Thyroid gland (tissue), 4 donors: ENCODE results near the gene CFAP44. TPM values are rescaled to one million over a fixed set of nuclear protein-coding genes. Genes with fewer than 3 reads are reported as not detected.
"Not testable (repeated sequence)": the region's sequence is repeated elsewhere in the genome, so short reads cannot be mapped to it uniquely, and the experiment has no call there.

Experiments
- DNase-seq, 2 donors: peaks; one replicate each; pipeline ENCODE4 v3.0.0-alpha.2; 2019
- H3K27ac ChIP-seq, 3 donors: fragments of 200-600 bp; sonication (generic); 1 replicate in 2 of 3; 2 replicates in 1 of 3; pipeline ENCODE4 v1.5.1; 2016 to 2019; ENCODE audit warnings: mild to moderate bottlenecking in 1 of 3, moderate library complexity in 1 of 3
- H3K27me3 ChIP-seq: fragments of 200-600 bp; sonication (generic); one replicate; pipeline ENCODE4 v1.5.1; 2019
- H3K36me3 ChIP-seq, 2 donors: fragments of 200-600 bp; sonication (generic); one replicate each; pipeline ENCODE4 v1.5.1; 2016 to 2019
- H3K4me1 ChIP-seq, 2 donors: fragments of 200-600 bp; sonication (generic); one replicate each; pipeline ENCODE4 v1.5.1; 2017 to 2019
- H3K4me3 ChIP-seq, 3 donors: fragments of 200-600 bp; sonication (generic); replicated peaks in 1 of 3; 1 replicate in 2 of 3; 2 replicates in 1 of 3; pipeline ENCODE4 v1.5.1; 2016; ENCODE audit warnings: mild to moderate bottlenecking in 1 of 3
- H3K9me3 ChIP-seq: fragments of 200-600 bp; sonication (generic); one replicate; pipeline ENCODE4 v1.5.1; 2017
- POLR2A ChIP-seq, 2 donors: fragments of 450-650 bp; IDR thresholded peaks; one replicate each; pipeline ENCODE4 v1.6.1; 2017; ENCODE audit warnings: antibody characterized with exemption in 2 of 2, mild to moderate bottlenecking in 2 of 2, moderate library complexity in 1 of 2
- WGBS, 2 donors: methylation state at CpG; one replicate each; pipeline ENCODE4 v1.1.5; 2017; 5-methylcytosine and 5-hydroxymethylcytosine counted together
- intact Hi-C: fragments of 100-400 bp; cut with DNase I; formaldehyde crosslinking; loops from one replicate; pipeline ENCODE4 v1.15.1; 2023
- total RNA-seq, 4 donors: library from RNA; depleted of rRNA; stranded (reverse); fragments of >200 nt; gene quantifications; one replicate each; pipeline ENCODE4 v1.2.3, GENCODE V29; 2016
- TF ChIP-seq, protein P1 (sequence below), 6 experiments: fragments of 200-600 bp in 3 of 6; fragments of 450-650 bp in 3 of 6; sonication (generic) in 3 of 6; IDR thresholded peaks; one replicate each; pipeline ENCODE4 v1.5.1; 2016 to 2019; ENCODE audit warnings: antibody characterized with exemption in 6 of 6, mild to moderate bottlenecking in 2 of 6, inconsistent platforms in 1 of 6, moderate library complexity in 1 of 6

The CFAP44 gene, protein sequence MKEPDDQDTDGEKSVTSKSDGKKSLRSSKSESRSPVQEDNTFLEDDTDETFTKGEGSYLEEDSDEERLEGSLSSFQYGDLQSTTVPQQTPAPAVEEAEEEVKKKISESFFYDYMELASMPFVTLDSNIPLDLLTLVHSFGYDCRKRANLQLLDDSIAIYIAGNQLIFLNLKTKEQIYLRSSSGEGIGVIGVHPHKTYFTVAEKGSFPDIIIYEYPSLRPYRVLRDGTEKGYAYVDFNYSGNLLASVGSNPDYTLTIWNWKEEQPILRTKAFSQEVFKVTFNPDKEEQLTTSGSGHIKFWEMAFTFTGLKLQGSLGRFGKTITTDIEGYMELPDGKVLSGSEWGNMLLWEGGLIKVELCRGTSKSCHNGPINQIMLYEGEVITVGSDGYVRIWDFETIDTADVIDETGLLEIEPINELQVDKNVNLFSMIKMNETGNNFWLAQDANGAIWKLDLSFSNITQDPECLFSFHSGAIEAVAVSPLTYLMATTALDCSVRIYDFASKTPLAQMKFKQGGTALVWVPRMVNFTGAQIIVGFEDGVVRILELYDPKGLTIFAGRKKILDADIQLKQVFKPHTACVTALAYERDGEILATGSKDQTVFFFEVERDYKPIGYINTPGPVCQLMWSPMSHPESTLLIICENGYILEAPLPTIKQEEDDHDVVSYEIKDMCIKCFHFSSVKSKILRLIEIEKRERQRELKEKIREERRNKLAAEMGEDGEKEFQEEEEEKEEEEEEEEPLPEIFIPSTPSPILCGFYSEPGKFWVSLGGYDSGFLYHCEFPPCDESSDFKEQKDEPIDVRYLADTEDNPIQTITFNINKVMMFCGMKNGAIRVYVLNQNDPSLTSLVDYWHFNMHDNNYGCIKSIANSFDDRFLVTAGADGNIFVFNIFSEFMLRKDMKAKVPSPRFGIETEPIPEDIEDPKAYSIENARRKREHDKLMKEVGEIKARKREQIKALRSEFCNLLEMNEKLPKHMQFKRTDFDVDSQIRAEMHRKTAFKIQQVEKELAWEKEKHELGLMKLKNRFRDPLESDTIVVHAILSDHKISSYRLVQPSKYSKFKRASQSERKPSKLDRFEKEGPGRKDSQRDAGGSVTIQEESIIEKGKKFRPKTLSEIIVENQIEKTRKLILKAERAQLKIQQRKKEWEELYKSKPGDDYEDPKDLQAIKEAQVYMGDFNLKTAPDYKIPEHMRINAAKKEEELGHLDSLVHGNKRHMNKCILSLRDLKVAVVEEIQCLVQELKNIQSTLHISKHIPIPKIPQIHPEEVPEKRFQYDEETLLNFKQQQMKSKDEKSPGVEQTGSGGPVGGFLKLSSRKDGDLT (N-terminal part only)
- 10 to 100 TPM in 2 of 4 donors, 1 to 10 TPM in 2; 7.9 to 15.6 (median 10.3) TPM for total RNA-seq

DNA sequence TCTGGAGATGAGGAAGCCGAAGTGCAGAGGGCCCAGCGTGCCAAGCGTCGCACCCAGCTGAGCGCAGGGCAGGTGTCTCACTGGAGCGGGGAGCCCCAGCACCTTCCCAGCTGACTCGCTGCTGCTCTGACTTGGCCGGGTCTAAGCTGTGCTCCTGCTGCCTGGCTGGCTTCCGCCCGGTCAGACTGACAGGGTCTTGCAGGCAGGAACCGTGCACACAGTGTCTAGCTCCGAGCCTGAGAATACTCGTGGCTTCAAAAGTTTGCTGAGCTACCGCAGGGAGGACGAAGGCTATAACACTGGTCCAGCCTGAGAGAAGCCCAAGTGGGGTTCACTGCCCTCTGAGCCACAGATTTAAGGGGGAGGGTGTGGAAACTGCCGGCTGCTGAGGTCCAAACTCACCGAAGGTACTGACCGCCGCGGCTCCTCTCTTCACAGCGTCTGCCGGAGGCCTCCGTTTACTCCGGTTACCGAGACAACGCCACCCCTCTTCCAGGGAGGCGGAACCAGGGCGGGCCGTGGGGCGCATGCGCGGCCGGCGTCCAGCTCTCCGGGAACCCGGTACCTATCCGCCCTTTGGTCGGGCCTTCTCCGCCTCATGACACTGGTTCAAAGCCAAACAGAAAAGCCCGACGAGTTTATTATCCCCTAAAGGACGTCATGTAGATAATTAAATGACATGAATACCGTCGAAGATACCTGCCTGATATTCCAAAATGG is at the start of gene CFAP44:
CFAP44 (minus strand) TSS at position 443 of the 720 bp plus-strand sequence. CDS start 7,829 bp downstream, outside the sequence.
- peak; percentile 83 to 89 for DNase-seq
- WGBS, 2 donors, result 26 to 34% methylated on average over 33 to 43 of the region's 44 CpGs
- intact Hi-C loops, result no loop called here
- no peaks in the 10 kb centered on the region for H3K36me3 ChIP-seq
- H3K9me3 ChIP-seq, result no peaks in the 10 kb centered on the region
- TF ChIP-seq, protein P1, sequence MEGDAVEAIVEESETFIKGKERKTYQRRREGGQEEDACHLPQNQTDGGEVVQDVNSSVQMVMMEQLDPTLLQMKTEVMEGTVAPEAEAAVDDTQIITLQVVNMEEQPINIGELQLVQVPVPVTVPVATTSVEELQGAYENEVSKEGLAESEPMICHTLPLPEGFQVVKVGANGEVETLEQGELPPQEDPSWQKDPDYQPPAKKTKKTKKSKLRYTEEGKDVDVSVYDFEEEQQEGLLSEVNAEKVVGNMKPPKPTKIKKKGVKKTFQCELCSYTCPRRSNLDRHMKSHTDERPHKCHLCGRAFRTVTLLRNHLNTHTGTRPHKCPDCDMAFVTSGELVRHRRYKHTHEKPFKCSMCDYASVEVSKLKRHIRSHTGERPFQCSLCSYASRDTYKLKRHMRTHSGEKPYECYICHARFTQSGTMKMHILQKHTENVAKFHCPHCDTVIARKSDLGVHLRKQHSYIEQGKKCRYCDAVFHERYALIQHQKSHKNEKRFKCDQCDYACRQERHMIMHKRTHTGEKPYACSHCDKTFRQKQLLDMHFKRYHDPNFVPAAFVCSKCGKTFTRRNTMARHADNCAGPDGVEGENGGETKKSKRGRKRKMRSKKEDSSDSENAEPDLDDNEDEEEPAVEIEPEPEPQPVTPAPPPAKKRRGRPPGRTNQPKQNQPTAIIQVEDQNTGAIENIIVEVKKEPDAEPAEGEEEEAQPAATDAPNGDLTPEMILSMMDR (IDR thresholded peaks at IDR 0.05), result no peak
- TF ChIP-seq POLR2A (IDR thresholded peaks at IDR 0.05), result no peak
- H3K4me3 ChIP-seq, result peak within 1 kb of the TSS in 2 of 3 donors; percentile 9 to 23
- H3K4me1 ChIP-seq, result no peaks in the 10 kb centered on the region
- H3K27me3 ChIP-seq, result no peaks in the 10 kb centered on the region
- no peak within 1 kb of the TSS for H3K27ac ChIP-seq

DNA sequence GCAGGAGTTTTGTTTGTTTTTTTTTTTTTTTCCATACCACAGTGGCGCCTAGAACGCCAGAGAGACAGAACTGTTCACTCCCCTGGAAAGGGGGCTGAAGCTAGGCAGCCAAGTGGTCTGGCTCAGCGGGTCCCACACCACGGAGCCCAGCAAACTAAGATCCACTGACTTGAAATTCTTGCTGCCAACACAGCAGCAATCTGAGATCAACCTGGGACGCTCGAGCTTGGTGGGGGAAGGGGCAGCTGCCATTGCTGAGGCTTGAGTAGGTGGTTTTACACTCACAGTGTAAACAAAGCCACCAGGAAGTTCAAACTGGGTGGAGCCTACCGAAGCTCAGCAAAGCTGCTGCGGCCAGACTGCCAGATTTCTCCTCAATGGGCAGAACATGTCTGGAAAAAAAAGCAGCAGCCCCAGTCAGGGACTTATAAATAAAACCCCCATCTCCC is 43.9 kb upstream of the CFAP44 start:
- TF ChIP-seq, protein P1 (IDR thresholded peaks at IDR 0.05), result no peak
- no peak for TF ChIP-seq POLR2A (IDR thresholded peaks at IDR 0.05)
- H3K4me1 ChIP-seq, result no peaks in the 10 kb centered on the region
- no peak for DNase-seq
- H3K4me3 ChIP-seq, result no peak overlapping the region
- WGBS, 2 donors, result 81 to 84% methylated on average over 8 of the region's 8 CpGs
- no peaks in the 10 kb centered on the region for H3K27me3 ChIP-seq
- no peak overlapping the region for H3K27ac ChIP-seq
- peaks cover 0 to 3% of the 10 kb centered on the region in 2 donors for H3K36me3 ChIP-seq
- no peaks in the 10 kb centered on the region for H3K9me3 ChIP-seq
- intact Hi-C loops, result no loop called here

DNA sequence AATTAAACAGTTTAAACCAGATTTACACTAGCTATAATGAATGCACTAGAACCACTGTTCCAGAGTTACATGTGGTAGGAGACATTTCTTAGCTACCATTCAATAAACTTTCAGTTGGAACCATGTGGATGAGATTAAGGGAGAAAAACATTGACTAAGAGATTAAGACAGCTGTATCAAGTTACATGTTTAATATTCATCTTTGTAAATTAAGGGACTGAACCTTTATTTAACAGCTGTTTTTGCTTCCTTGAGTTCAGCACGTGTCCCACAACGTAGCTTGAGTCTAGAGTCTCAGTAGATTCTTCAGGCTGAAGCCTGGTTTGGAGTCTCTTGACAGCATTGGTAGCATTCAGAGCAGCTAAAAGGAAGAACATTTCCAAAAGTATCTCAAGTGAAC is 27.2 kb upstream of the CFAP44 start:
- H3K4me3 ChIP-seq, result no peak overlapping the region
- TF ChIP-seq, protein P1 (IDR thresholded peaks at IDR 0.05), result no peak
- TF ChIP-seq POLR2A (IDR thresholded peaks at IDR 0.05), result no peak
- no peak overlapping the region for H3K27ac ChIP-seq
- intact Hi-C loops, result no loop called here
- H3K9me3 ChIP-seq, result no peaks in the 10 kb centered on the region
- H3K4me1 ChIP-seq, result no peaks in the 10 kb centered on the region
- 64 to 99% methylated on average over 2 of the region's 2 CpGs for WGBS, 2 donors
- H3K36me3 ChIP-seq, result peaks cover 0 to 26% of the 10 kb centered on the region in 2 donors
- no peak for DNase-seq
- H3K27me3 ChIP-seq, result no peaks in the 10 kb centered on the region

DNA sequence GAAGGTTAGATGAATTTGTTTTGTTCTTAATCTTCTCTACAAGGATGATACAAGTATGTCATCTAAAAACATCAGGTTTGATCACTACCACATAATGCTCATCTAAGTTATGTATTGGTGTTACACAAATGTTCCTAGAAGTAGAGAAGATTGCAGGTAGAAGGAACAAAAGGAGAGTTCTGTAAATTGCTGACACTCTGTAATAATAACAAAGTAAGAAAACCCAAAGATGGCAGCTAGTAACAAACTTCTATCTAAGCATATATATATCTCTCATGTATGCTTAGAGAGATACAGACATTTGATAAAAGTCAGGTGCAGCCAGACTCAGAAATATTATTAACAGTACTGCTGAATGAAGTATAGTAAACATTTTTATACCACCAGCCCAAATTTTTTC is 20.2 kb upstream of the CFAP44 start:
- no peaks in the 10 kb centered on the region for H3K9me3 ChIP-seq
- TF ChIP-seq, protein P1 (IDR thresholded peaks at IDR 0.05), result no peak
- no peak for TF ChIP-seq POLR2A (IDR thresholded peaks at IDR 0.05)
- H3K36me3 ChIP-seq, result peaks cover 0 to 16% of the 10 kb centered on the region in 2 donors
- DNase-seq, result no peak
- intact Hi-C loops, result no loop called here
- H3K4me1 ChIP-seq, result no peaks in the 10 kb centered on the region
- no peaks in the 10 kb centered on the region for H3K27me3 ChIP-seq
- H3K4me3 ChIP-seq, result no peak overlapping the region
- no peak overlapping the region for H3K27ac ChIP-seq

DNA sequence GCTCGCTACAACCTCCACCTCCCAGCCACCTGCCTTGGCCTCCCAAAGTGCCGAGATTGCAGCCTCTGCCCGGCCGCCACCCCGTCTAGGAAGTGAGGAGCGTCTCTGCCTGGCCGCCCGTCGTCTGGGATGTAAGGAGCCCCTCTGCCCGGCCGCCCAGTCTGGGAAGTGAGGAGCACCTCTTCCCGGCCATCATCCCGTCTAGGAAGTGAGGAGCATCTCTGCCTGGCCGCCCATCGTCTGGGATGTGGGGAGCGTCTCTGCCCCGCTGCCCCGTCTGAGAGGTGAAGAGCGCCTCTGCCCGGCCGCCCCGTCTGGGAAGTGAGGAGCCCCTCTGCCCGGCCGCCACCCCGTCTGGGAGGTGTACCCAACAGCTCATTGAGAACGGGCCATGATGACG is 17.3 kb upstream of the CFAP44 start:
- H3K27me3 ChIP-seq, H3K36me3 ChIP-seq: not testable (repeated sequence)
- 96 to 97% methylated on average over 16 of the region's 27 CpGs for WGBS, 2 donors

More for the DNA sequence above, 17.3 kb upstream of the CFAP44 start:
- H3K9me3 ChIP-seq, DNase-seq, intact Hi-C loops, H3K4me3 ChIP-seq, H3K27ac ChIP-seq, H3K4me1 ChIP-seq: not testable (repeated sequence)
